Adrenal gland (tissue), 12 donors: Measurements from ENCODE around the gene ZNF468. TPM values are rescaled to one million over a fixed set of nuclear protein-coding genes. Genes with fewer than 3 reads are reported as not detected.

Experiments used
- DNase-seq, 7 donors: peaks; one replicate each; pipeline ENCODE4 v3.0.0-alpha.2; 2019 to 2020
- H3K27ac ChIP-seq, 5 donors: fragments of 200-600 bp; sonication (generic) in 4 of 5; 1 replicate in 3 of 5; 2 replicates in 2 of 5; pipeline versions ENCODE4 v1.5.1 to v1.8.0; 2016 to 2020; ENCODE audit warnings: mild to moderate bottlenecking in 1 of 5
- H3K27me3 ChIP-seq: fragments of 200-600 bp; 2 replicates; pipeline ENCODE4 v1.8.0; 2021
- H3K36me3 ChIP-seq, 2 donors: fragments of 200-600 bp; replicated peaks in 1 of 2; 1 replicate in 1 of 2; 2 replicates in 1 of 2; pipeline versions ENCODE4 v1.5.1 to v1.8.0; 2018 to 2022
- H3K4me1 ChIP-seq, 2 donors: fragments of 200-600 bp; replicated peaks in 1 of 2; 1 replicate in 1 of 2; 2 replicates in 1 of 2; pipeline versions ENCODE4 v1.5.1 to v1.8.0; 2018 to 2021
- H3K4me3 ChIP-seq, 4 donors: fragments of 200-600 bp; sonication (generic) in 3 of 4; one replicate each; pipeline ENCODE4 v1.5.1; 2016 to 2018
- H3K9me3 ChIP-seq, 3 donors: fragments of 200-600 bp; sonication (generic) in 1 of 3; replicated peaks in 1 of 3; 1 replicate in 2 of 3; 2 replicates in 1 of 3; pipeline versions ENCODE4 v1.5.1 to v1.8.0; 2016 to 2021
- POLR2A ChIP-seq, 2 donors: fragments of 450-650 bp; IDR thresholded peaks; one replicate each; pipeline ENCODE4 v1.6.1; 2017; ENCODE audit warnings: antibody characterized with exemption in 2 of 2, mild to moderate bottlenecking in 2 of 2, moderate library complexity in 1 of 2
- WGBS, 4 donors: extraction: QIAGEN DNeasy Blood & Tissue Kit in 2 of 4; methylation state at CpG; one replicate each; pipeline versions ENCODE4 v1.1.5 to v1.1.7; 2013 to 2017; 5-methylcytosine and 5-hydroxymethylcytosine counted together
- intact Hi-C, 2 donors: fragments of 100-400 bp; cut with DNase I; formaldehyde crosslinking; loops; one replicate each; pipeline versions ENCODE4 v1.14.1 to v1.15.0; 2022 to 2023
- polyA plus RNA-seq, 3 donors: library from polyadenylated mRNA; stranded (reverse); fragments of 200-250 nt in 2 of 3; fragments of 350-450 nt in 1 of 3; fragmentation: Illumina TruSeq in 1 of 3; extraction: RNeasy Lipid Tissue Mini Kit (QIAGEN cat#74804) in 1 of 3; gene quantifications; one replicate each; pipeline ENCODE4 v1.2.3, GENCODE V29; 2013 to 2014
- total RNA-seq, 9 donors: library from RNA; depleted of rRNA in 4 of 9; stranded (reverse); fragments of >200 nt in 4 of 9; fragments of 120-200 nt in 1 of 9; fragmentation: NEBNext Ultra II Directional in 1 of 9; extraction: Animal tissue kit (Norgen Biotek cat#: 25700) in 1 of 9; gene quantifications; one replicate each; pipeline versions ENCODE4 v1.1.0 to v1.2.4, GENCODE V29; 2013 to 2023
- TF ChIP-seq, protein P1 (sequence below), 6 experiments: fragments of 450-650 bp in 4 of 6; fragments of 200-600 bp in 2 of 6; sonication (generic) in 1 of 6; IDR thresholded peaks; 1 replicate in 5 of 6; 2 replicates in 1 of 6; pipeline versions ENCODE4 v1.5.1 to v1.8.0; 2016 to 2021; ENCODE audit warnings: antibody characterized with exemption in 6 of 6, mild to moderate bottlenecking in 2 of 6, moderate library complexity in 1 of 6
- donor health status: healthy with polysubstance abuse.
- donor health status: Bipolar disorder and iron deficiency.
- donor health status: DM: yes; HTN: yes; CAD: no.
- donor health status: DM: no; HTN: no; CAD: no.
- donor health status: DM: no; HTN: no; CAD: no.
- donor health status: DM: yes; HTN: yes; CAD: no.

ZNF468 gene
- total and polyA plus RNA-seq, 12 donors = 5.5 to 109 (median 17.8) TPM

DNA sequence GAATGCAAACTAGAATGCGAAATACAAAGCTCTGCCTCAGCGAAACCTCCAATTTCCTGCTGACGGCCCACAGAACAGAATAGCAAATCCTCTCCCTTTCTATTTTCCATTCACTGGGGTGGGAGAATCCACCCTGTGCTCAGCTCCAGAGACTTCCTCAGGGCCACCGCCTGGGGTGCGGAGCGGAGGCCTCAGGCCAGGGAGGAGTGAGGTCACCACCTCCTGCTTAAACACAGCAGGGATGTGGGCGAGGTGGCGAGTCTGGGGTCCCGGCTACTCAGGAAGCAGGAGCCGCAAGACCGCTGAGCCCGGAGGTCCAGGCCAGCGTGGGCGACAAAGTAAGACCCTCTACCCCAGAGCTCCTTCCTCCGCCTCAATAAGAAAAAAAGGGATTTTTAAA lies 40.7 kb upstream of the ZNF468 start:
- intact Hi-C loops = no loop called here
- Histone ChIP-seq H3K27ac (peak overlapping the region in 3 of 5 donors; percentile 70 to 94 (median 91)), H3K27me3 (no peaks in the 10 kb centered on the region)

GRCh38 chr19:52897138-52897935 lies 39.9 kb upstream of the ZNF468 start, which contains the start of gene ZNF320:
Gene ZNF320, minus strand, starts transcription at chr19:52897635. Its CDS starts 7,380 bp downstream, at chr19:52890255.
- intact Hi-C loops = no loop called here

More for the DNA sequence above, 40.7 kb upstream of the ZNF468 start:
- Histone ChIP-seq H3K9me3 (no peaks in the 10 kb centered on the region), H3K4me3 (peak overlapping the region in 1 of 4 donors; percentile 77), H3K36me3 (peaks cover 0 to 3% of the 10 kb centered on the region in 2 donors), H3K4me1 (peaks cover 5 to 10% of the 10 kb centered on the region in 2 donors)
- 73 to 83% (median 83%) methylated on average over 12 to 15 of the region's 15 CpGs for WGBS, 4 donors
- TF ChIP-seq, protein P1, sequence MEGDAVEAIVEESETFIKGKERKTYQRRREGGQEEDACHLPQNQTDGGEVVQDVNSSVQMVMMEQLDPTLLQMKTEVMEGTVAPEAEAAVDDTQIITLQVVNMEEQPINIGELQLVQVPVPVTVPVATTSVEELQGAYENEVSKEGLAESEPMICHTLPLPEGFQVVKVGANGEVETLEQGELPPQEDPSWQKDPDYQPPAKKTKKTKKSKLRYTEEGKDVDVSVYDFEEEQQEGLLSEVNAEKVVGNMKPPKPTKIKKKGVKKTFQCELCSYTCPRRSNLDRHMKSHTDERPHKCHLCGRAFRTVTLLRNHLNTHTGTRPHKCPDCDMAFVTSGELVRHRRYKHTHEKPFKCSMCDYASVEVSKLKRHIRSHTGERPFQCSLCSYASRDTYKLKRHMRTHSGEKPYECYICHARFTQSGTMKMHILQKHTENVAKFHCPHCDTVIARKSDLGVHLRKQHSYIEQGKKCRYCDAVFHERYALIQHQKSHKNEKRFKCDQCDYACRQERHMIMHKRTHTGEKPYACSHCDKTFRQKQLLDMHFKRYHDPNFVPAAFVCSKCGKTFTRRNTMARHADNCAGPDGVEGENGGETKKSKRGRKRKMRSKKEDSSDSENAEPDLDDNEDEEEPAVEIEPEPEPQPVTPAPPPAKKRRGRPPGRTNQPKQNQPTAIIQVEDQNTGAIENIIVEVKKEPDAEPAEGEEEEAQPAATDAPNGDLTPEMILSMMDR (IDR thresholded peaks at IDR 0.05) = no peak
- no peak for TF ChIP-seq POLR2A (IDR thresholded peaks at IDR 0.05)
- peak in 2 of 7 donors; percentile 9 to 20 for DNase-seq

DNA sequence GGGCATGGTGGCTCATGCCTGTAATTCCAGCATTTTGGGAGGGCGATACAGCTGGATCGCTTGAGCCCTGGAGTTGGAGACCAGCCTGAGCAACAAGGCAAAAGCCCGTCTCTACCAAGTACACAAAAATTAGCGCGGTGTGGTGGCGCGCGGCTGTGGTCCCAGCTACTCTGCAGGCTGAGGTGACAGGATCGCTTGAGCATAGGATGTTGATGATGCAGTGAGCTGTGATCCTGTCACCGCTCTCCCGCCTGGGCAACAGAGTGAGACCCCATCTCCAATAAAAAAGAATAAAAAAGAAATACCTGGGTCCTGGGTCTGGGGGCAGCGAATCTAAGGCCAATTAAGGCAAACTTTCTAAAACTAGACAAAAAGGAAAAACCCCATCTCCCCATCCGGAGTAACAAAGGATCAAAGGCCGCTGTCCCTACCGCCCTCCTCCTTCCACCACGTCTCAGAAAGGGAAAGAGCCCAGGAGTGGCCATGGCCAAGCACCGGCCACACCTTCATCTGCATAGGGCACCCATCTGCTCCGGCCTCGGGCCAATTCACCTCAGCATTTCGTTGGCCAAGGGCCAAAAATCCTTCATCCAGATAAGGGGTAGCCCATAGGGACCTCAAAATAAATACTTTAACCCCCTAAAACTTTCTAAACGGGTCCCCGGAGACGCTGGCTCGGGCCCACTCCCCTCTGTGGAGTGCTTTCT lies 39.2 kb upstream of the ZNF468 start:
- intact Hi-C loops = no loop called here
- Histone ChIP-seq H3K4me3 (peak overlapping the region; percentile 13 to 77 (median 70)), H3K36me3 (peaks cover 0 to 6% of the 10 kb centered on the region in 2 donors), H3K9me3 (no peaks in the 10 kb centered on the region), H3K27ac (peak overlapping the region; percentile 70 to 94 (median 91)), H3K27me3 (no peaks in the 10 kb centered on the region), H3K4me1 (peaks cover 5 to 10% of the 10 kb centered on the region in 2 donors)
- DNase-seq = peak; percentile 36 to 61 (median 52)
- no peak for TF ChIP-seq POLR2A (IDR thresholded peaks at IDR 0.05)
- TF ChIP-seq, protein P1 (IDR thresholded peaks at IDR 0.05) = no peak
- 42 to 46% (median 44%) methylated on average over 24 of the region's 24 CpGs for WGBS, 4 donors

More at GRCh38 chr19:52897138-52897935, 39.9 kb upstream of the ZNF468 start, which contains the start of gene ZNF320:
- peak; percentile 59 to 88 for TF ChIP-seq POLR2A (IDR thresholded peaks at IDR 0.05)
- TF ChIP-seq, protein P1 (IDR thresholded peaks at IDR 0.05) = peak in 1 of 6 experiments; percentile 4
- peak; percentile 96 to 98 (median 97) for DNase-seq
- no peaks in the 10 kb centered on the region for H3K27me3 ChIP-seq
- H3K4me3 ChIP-seq = peak within 1 kb of the TSS; percentile 13 to 77 (median 70)
- H3K36me3 ChIP-seq = peaks cover 0 to 3% of the 10 kb centered on the region in 2 donors
- H3K9me3 ChIP-seq = no peaks in the 10 kb centered on the region
- H3K27ac ChIP-seq = peak within 1 kb of the TSS; percentile 70 to 94 (median 91)
- WGBS, 4 donors = 0 to 2% (median 1%) methylated on average over 31 to 56 of the region's 56 CpGs
- peaks cover 5 to 10% of the 10 kb centered on the region in 2 donors for H3K4me1 ChIP-seq

GRCh38 chr19:52891336-52891735 lies 33.9 kb upstream of the ZNF468 start:
- H3K4me1 ChIP-seq = peaks cover under 1 to 2% of the 10 kb centered on the region in 2 donors
- TF ChIP-seq, protein P1 (IDR thresholded peaks at IDR 0.05) = no peak
- no peak for TF ChIP-seq POLR2A (IDR thresholded peaks at IDR 0.05)
- no peaks in the 10 kb centered on the region for H3K27me3 ChIP-seq
- peaks cover 0 to 32% of the 10 kb centered on the region in 2 donors for H3K36me3 ChIP-seq
- no peak overlapping the region for H3K27ac ChIP-seq
- DNase-seq = no peak
- 48 to 58% (median 53%) methylated on average over 4 of the region's 4 CpGs for WGBS, 4 donors
- no peak overlapping the region for H3K4me3 ChIP-seq
- H3K9me3 ChIP-seq = no peaks in the 10 kb centered on the region
- intact Hi-C loops = no loop called here
